ENCODE data around the gene GTPBP1.

GTPBP1 gene

DNA sequence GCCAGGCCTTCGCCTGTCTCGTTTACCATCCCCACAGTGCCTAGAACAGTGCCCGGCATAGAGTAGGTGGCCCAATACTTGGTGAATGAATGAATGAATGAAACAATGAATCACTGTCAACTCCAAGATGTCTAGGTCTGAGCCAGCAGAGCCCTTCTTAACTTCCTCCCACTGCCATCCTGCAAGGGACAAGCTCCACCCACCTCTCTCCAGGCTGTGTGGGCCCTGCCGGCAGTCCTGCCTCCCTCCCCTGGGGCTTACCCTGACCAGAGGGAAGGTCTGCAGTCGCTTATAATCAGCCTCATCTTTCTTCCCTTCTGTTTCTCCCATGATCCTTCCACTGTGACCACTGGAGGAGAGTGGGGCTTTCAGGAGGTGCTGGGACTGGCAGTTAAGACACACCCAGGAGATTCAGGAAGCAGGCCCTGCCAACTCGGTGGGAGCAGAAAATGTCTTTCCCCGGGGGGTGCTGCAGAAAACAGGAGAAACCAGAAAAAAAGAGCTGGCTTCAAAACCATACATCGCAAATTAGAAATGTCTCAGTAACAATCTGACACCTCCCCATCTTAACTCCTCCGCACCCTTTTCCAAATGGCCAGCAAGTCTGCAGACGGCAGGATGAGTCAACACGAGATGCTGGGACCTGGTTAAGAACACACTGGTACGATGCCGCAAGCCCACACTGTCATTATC, 76.8 kb downstream of the GTPBP1 start:
- no peak for DNase-seq (ENCODE audit: extremely low read depth in 1 of 2, low read depth in 1 of 2)

Data from activated CD8-positive, alpha-beta memory T cell treated with anti-CD3 and anti-CD28 coated beads for 1 hour (primary cell).